OCI-LY7 (cell line): ENCODE data around the gene KCNMA1.

Source experiments
- EZH2phosphoT487 ChIP-seq: fragments of 200-600 bp; sonication (generic); IDR thresholded peaks from 2 replicates; pipeline ENCODE4 v1.6.1; 2018; ENCODE audit warnings: low read depth, borderline replicate concordance, mild to moderate bottlenecking, mixed run types, antibody characterized with exemption, low read length, moderate library complexity, mixed read lengths
- TF ChIP-seq, protein P1 (sequence below): fragments of 200-600 bp; sonication (generic); conservative IDR thresholded peaks from 2 replicates; pipeline ENCODE4 v1.5.1; 2014; ENCODE audit warnings: mild to moderate bottlenecking, antibody characterized with exemption, low read length, moderate library complexity, mixed read lengths

DNA sequence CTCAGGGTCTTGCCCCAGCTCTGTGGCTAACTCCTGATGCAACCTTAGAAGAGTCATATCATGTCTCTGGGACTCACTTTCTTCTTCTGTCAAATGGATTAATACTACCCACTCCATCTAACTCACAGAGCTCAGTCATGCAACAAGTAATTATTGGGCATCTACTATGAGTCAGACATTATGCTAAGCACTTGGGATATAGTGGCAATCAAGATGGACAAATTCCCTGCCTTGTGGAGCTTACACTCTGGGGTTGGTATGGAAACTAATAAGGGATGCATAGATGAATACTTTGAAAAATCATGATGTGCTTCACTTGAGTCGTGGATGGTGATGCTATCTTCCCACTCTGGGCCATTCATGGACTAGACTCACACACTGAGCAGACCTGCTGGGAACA lies 88.9 kb downstream of the KCNMA1 start:
- TF ChIP-seq, protein P1, sequence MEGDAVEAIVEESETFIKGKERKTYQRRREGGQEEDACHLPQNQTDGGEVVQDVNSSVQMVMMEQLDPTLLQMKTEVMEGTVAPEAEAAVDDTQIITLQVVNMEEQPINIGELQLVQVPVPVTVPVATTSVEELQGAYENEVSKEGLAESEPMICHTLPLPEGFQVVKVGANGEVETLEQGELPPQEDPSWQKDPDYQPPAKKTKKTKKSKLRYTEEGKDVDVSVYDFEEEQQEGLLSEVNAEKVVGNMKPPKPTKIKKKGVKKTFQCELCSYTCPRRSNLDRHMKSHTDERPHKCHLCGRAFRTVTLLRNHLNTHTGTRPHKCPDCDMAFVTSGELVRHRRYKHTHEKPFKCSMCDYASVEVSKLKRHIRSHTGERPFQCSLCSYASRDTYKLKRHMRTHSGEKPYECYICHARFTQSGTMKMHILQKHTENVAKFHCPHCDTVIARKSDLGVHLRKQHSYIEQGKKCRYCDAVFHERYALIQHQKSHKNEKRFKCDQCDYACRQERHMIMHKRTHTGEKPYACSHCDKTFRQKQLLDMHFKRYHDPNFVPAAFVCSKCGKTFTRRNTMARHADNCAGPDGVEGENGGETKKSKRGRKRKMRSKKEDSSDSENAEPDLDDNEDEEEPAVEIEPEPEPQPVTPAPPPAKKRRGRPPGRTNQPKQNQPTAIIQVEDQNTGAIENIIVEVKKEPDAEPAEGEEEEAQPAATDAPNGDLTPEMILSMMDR: no peak
- TF ChIP-seq EZH2phosphoT487: no peak
